WTC11 (cell line): ENCODE measurements around the gene CLK2. TPM values are rescaled to one million over a fixed set of nuclear protein-coding genes. Genes with fewer than 3 reads are reported as not detected.
A peak's percentile ranks its signal among the peaks of the same experiment; 100 is the strongest.

Experiments used
- ATAC-seq: fragments of 200-7000 bp; cut with Tn5 transposase; 2 replicates; pipeline ENCODE4 v1.10.0; 2021; ENCODE audit warnings: mild to moderate bottlenecking, moderate library complexity
- Bru-seq: library from RNA; stranded (reverse); fragments of 400-500 nt; gene quantifications from one replicate; lab custom pipeline; 2021; lab: Mats Ljungman, UMichigan
- CTCF ChIA-PET: fragments of 300-600 bp; sonication (Branson Sonifier 250); formaldehyde crosslinking; loops from one replicate; lab custom pipeline; 2021; ENCODE audit warnings: antibody characterized with exemption; lab: Charles Lee
- POLR2A ChIA-PET: fragments of 350-600 bp; sonication (Branson Sonifier 250); formaldehyde crosslinking; loops from one replicate; lab custom pipeline; 2021; ENCODE audit warnings: antibody characterized with exemption; lab: Charles Lee
- DNase-seq: peaks from one replicate; pipeline ENCODE4 v3.0.0; 2021; ENCODE audit warnings: low spot score
- H3K27ac Mint-ChIP-seq: 2 replicates; pipeline ENCODE4 v1.8.0; 2021; ENCODE audit warnings: mixed read lengths
- H3K27me3 Mint-ChIP-seq: 2 replicates; pipeline ENCODE4 v1.8.0; 2021; ENCODE audit warnings: low read depth, mild to moderate bottlenecking, moderate library complexity, mixed read lengths
- H3K36me3 Mint-ChIP-seq: 2 replicates; pipeline ENCODE4 v1.8.0; 2021; ENCODE audit warnings: mixed read lengths
- H3K4me1 Mint-ChIP-seq: 2 replicates; pipeline ENCODE4 v1.8.0; 2022; ENCODE audit warnings: mixed read lengths
- H3K4me3 Mint-ChIP-seq: 2 replicates; pipeline ENCODE4 v1.8.0; 2021; ENCODE audit warnings: mild to moderate bottlenecking, moderate library complexity, mixed read lengths
- H3K9me3 Mint-ChIP-seq: 2 replicates; pipeline ENCODE4 v1.8.0; 2021; ENCODE audit warnings: mixed read lengths
- CREM ChIP-seq: sonication (generic); formaldehyde crosslinking; IDR thresholded peaks from 2 replicates; pipeline ENCODE4 v1.8.1; 2022; ENCODE audit warnings: mild to moderate bottlenecking, missing genetic modification reagents, moderate library complexity
- ELF4 ChIP-seq: sonication (generic); formaldehyde crosslinking; IDR thresholded peaks from 2 replicates; pipeline ENCODE4 v1.8.1; 2022; ENCODE audit warnings: low read depth, mild to moderate bottlenecking, moderate library complexity, missing genetic modification reagents
- FOXP1 ChIP-seq: sonication (generic); formaldehyde crosslinking; IDR thresholded peaks from 2 replicates; pipeline ENCODE4 v1.8.0; 2022; ENCODE audit warnings: missing genetic modification reagents, mild to moderate bottlenecking, moderate library complexity, borderline replicate concordance
- GABPB1 ChIP-seq: sonication (generic); formaldehyde crosslinking; IDR thresholded peaks from 2 replicates; pipeline ENCODE4 v1.8.1; 2023; ENCODE audit warnings: mild to moderate bottlenecking, missing genetic modification reagents
- IRF2 ChIP-seq: sonication (generic); formaldehyde crosslinking; IDR thresholded peaks from 2 replicates; pipeline ENCODE4 v1.8.0; 2022; ENCODE audit warnings: low read depth, missing genetic modification reagents, borderline replicate concordance
- JUN ChIP-seq: sonication (generic); formaldehyde crosslinking; IDR thresholded peaks from 2 replicates; pipeline ENCODE4 v1.8.0; 2023; ENCODE audit warnings: mild to moderate bottlenecking, missing genetic modification reagents
- MYBL2 ChIP-seq: sonication (generic); formaldehyde crosslinking; IDR thresholded peaks from 2 replicates; pipeline ENCODE4 v1.8.1; 2023; ENCODE audit warnings: mild to moderate bottlenecking, moderate library complexity, missing genetic modification reagents
- NFE2L1 ChIP-seq: sonication (generic); formaldehyde crosslinking; IDR thresholded peaks from 2 replicates; pipeline ENCODE4 v1.8.1; 2023; ENCODE audit warnings: missing genetic modification reagents
- NR1H2 ChIP-seq: sonication (generic); formaldehyde crosslinking; IDR thresholded peaks from 2 replicates; pipeline ENCODE4 v1.9.0; 2021; ENCODE audit warnings: mild to moderate bottlenecking, moderate library complexity, missing genetic modification reagents
- SP1 ChIP-seq: sonication (generic); formaldehyde crosslinking; conservative IDR thresholded peaks from 2 replicates; pipeline ENCODE4 v1.8.1; 2022; ENCODE audit warnings: missing genetic modification reagents
- TEAD4 ChIP-seq: sonication (generic); formaldehyde crosslinking; IDR thresholded peaks from 2 replicates; pipeline ENCODE4 v1.8.0; 2022; ENCODE audit warnings: mild to moderate bottlenecking, missing genetic modification reagents
- TP53 ChIP-seq: sonication (generic); formaldehyde crosslinking; IDR thresholded peaks from 2 replicates; pipeline ENCODE4 v1.8.1; 2023; ENCODE audit warnings: mild to moderate bottlenecking, missing genetic modification reagents
- ZNF232 ChIP-seq: sonication (generic); formaldehyde crosslinking; IDR thresholded peaks from 2 replicates; pipeline ENCODE4 v1.8.0; 2022; ENCODE audit warnings: mild to moderate bottlenecking, missing genetic modification reagents
- ZNF671 ChIP-seq: fragments of 250-450 bp; sonication (Bioruptor Pico); IDR thresholded peaks from 2 replicates; pipeline ENCODE4 v1.8.0; 2021; ENCODE audit warnings: mild to moderate bottlenecking
- long read RNA-seq, 3 experiments: library from RNA in 1 of 3; library from capped mRNA in 1 of 3; library from polyadenylated mRNA in 1 of 3; unstranded in 2 of 3; stranded (forward) in 1 of 3; transcript quantifications; one replicate each; pipeline ENCODE4 v2.0.0, GENCODE V29; 2021
- total RNA-seq: library from RNA; stranded (reverse); gene quantifications from 3 replicates; pipeline ENCODE4 v1.2.3, GENCODE V29; 2021
- TF ChIP-seq, protein P1 (sequence below): sonication (generic); formaldehyde crosslinking; IDR thresholded peaks from 2 replicates; pipeline ENCODE4 v1.8.1; 2023; ENCODE audit warnings: mild to moderate bottlenecking, missing genetic modification reagents, moderate library complexity
- TF ChIP-seq, protein P2 (sequence below): sonication (generic); formaldehyde crosslinking; IDR thresholded peaks from 2 replicates; pipeline ENCODE4 v1.8.0; 2022; ENCODE audit warnings: mild to moderate bottlenecking, missing genetic modification reagents
- TF ChIP-seq, protein P3 (sequence below): sonication (generic); formaldehyde crosslinking; IDR thresholded peaks from 2 replicates; pipeline ENCODE4 v1.8.1; 2022; ENCODE audit warnings: mild to moderate bottlenecking, moderate library complexity, missing genetic modification reagents
- TF ChIP-seq, protein P4 (sequence below): sonication (generic); formaldehyde crosslinking; IDR thresholded peaks from 2 replicates; pipeline ENCODE4 v1.8.0; 2023; ENCODE audit warnings: missing genetic modification reagents, mild to moderate bottlenecking, borderline replicate concordance
- TF ChIP-seq, protein P5 (sequence below): sonication (generic); formaldehyde crosslinking; IDR thresholded peaks from 2 replicates; pipeline ENCODE4 v1.8.0; 2022; ENCODE audit warnings: mild to moderate bottlenecking, missing genetic modification reagents
- TF ChIP-seq, protein P6 (sequence below): sonication (generic); formaldehyde crosslinking; IDR thresholded peaks from 2 replicates; pipeline ENCODE4 v1.8.0; 2022; ENCODE audit warnings: mild to moderate bottlenecking, missing genetic modification reagents
- TF ChIP-seq, protein P7 (sequence below): sonication (generic); formaldehyde crosslinking; IDR thresholded peaks from 2 replicates; pipeline ENCODE4 v1.8.1; 2023; ENCODE audit warnings: mild to moderate bottlenecking, missing genetic modification reagents
- TF ChIP-seq, protein P8 (sequence below): sonication (generic); formaldehyde crosslinking; IDR thresholded peaks from 2 replicates; pipeline ENCODE4 v1.8.1; 2023; ENCODE audit warnings: mild to moderate bottlenecking, missing genetic modification reagents, moderate library complexity

CLK2 gene
- total RNA-seq (68.2 to 74.9 TPM (median 74.4 TPM) in 3 replicates), Bru-seq, nascent RNA (percentile 91 among the genes with signal in this experiment)
- long read RNA-seq, experiment 1, transcript CLK2-201 (13 exons, 2,120 nt): minor isoform, 10 of 260 reads
- long read RNA-seq, experiment 1, transcript CLK2-203 (13 exons, 2,166 nt): major isoform, 78 of 260 reads
- long read RNA-seq, experiment 1, transcript CLK2-202 (13 exons, 1,934 nt): minor isoform, 29 of 260 reads
- long read RNA-seq, experiment 1, transcript CLK2-205 (12 exons, 1,885 nt): minor isoform, 6 of 260 reads
- long read RNA-seq, experiment 1, partial matches to known transcripts: 44 of 260 reads
- long read RNA-seq, experiment 1, other reads (novel, unspliced or antisense): 93 of 260 reads
- long read RNA-seq, experiment 2, transcript CLK2-203 (13 exons, 2,166 nt): major isoform, 8 of 60 reads
- long read RNA-seq, experiment 2, transcript CLK2-202 (13 exons, 1,934 nt): major isoform, 8 of 60 reads
- long read RNA-seq, experiment 2, partial matches to known transcripts: 19 of 60 reads
- long read RNA-seq, experiment 2, other reads (novel, unspliced or antisense): 24 of 60 reads
- long read RNA-seq, experiment 3, partial matches to known transcripts: 23 of 35 reads
- long read RNA-seq, experiment 3, other reads (novel, unspliced or antisense): 7 of 35 reads

DNA sequence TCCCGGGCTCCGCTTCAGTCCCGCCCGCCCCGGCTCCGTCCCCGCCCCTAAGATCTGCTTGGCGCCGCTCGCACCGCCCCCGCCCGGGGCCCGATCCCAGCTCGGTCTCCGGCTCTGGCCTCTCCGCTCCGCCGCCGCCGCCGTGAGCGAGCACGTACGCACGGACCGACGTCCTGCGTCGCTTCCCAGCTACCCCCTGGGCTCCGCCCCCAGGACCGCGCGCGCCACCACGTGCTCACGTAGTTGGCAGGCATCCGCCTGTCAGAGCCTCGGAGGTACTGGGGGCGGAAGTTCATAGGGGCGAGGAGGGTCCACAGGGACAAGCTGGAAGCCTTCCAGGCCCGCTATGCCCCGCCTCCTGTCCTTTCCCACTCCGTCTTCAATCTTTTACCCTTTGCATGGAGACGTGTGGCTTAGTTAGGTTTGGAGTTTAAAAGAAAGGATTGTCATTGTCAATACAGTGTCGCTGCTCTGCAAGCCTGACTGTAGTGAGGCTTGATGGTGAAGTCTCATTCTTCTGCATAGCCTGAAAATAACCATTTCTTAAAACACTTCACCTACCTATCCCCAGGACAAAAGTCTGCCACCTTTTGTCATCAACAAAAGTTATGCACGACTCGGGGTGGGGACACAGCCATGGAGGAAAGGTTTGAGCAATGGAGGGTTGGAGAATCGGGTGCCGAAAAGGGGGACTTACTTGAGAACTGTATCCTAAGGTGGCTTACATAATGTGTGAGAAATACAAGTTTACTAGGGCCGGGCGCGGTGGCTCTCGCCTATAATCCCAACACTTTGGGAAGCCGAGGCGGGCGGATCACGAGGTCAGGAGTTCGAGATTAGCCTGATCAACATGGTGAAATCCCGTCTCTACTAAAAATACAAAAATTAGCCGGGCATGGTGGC is at the start of gene CLK2:
CLK2 (minus strand) TSS at position 162 of the 903 bp plus-strand sequence. CDS start 2,527 bp downstream, outside the sequence.
- Mint-ChIP-seq H3K4me3 (peak within 1 kb of the TSS; percentile 89), H3K27me3 (peaks cover 18% of the 10 kb centered on the region), H3K4me1 (peaks cover 30% of the 10 kb centered on the region), H3K9me3 (no peaks in the 10 kb centered on the region), H3K36me3 (peaks cover 36% of the 10 kb centered on the region), H3K27ac (peak within 1 kb of the TSS; percentile 99)
- POLR2A ChIA-PET: interaction anchor here (0.5 to 2.6 kb wide), 13 partner anchors 10 to 703 kb away, joined by 3 to 13 read pairs (median 4); partner anchors contain the start of genes RUSC1 and SCAMP3
- peak; percentile 79 for ATAC-seq
- DNase-seq: peak; percentile 98
- CTCF ChIA-PET: interaction anchor here (0.5 to 4.1 kb wide), 17 partner anchors 18 to 978 kb away, joined by 3 to 70 read pairs (median 4); partner anchors contain the start of genes ENTREP3, KRTCAP2, MTX1 and RUSC1
- TF ChIP-seq, protein P1, sequence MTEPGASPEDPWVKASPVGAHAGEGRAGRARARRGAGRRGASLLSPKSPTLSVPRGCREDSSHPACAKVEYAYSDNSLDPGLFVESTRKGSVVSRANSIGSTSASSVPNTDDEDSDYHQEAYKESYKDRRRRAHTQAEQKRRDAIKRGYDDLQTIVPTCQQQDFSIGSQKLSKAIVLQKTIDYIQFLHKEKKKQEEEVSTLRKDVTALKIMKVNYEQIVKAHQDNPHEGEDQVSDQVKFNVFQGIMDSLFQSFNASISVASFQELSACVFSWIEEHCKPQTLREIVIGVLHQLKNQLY (CRISPR knock-in tag): no peak
- TF ChIP-seq TEAD4 (CRISPR knock-in tag) (peak; percentile 43; the same call in 1 of the 2 replicates), MYBL2 (CRISPR knock-in tag) (peak; percentile 50; the same call in 1 of the 2 replicates), JUN (CRISPR knock-in tag) (no peak), ZNF671 (CRISPR knock-in tag) (no peak), SP1 (CRISPR knock-in tag) (peak; percentile 99), ELF4 (no peak), TP53 (CRISPR knock-in tag) (no peak), IRF2 (CRISPR knock-in tag) (no peak), GABPB1 (peak; percentile 70), NR1H2 (no peak), ZNF232 (peak; percentile 80; the same call in 1 of the 2 replicates), NFE2L1 (CRISPR knock-in tag) (peak; percentile 12; the same call in 1 of the 2 replicates), FOXP1 (CRISPR knock-in tag) (peak; percentile 67; the same call in 1 of the 2 replicates), CREM (CRISPR knock-in tag) (peak; percentile 53; the same call in 1 of the 2 replicates)
- TF ChIP-seq, protein P2, sequence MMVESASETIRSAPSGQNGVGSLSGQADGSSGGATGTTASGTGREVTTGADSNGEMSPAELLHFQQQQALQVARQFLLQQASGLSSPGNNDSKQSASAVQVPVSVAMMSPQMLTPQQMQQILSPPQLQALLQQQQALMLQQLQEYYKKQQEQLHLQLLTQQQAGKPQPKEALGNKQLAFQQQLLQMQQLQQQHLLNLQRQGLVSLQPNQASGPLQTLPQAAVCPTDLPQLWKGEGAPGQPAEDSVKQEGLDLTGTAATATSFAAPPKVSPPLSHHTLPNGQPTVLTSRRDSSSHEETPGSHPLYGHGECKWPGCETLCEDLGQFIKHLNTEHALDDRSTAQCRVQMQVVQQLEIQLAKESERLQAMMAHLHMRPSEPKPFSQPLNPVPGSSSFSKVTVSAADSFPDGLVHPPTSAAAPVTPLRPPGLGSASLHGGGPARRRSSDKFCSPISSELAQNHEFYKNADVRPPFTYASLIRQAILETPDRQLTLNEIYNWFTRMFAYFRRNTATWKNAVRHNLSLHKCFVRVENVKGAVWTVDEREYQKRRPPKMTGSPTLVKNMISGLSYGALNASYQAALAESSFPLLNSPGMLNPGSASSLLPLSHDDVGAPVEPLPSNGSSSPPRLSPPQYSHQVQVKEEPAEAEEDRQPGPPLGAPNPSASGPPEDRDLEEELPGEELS (CRISPR knock-in tag): peak; percentile 84; the same call in 1 of the 2 replicates
- TF ChIP-seq, protein P3, sequence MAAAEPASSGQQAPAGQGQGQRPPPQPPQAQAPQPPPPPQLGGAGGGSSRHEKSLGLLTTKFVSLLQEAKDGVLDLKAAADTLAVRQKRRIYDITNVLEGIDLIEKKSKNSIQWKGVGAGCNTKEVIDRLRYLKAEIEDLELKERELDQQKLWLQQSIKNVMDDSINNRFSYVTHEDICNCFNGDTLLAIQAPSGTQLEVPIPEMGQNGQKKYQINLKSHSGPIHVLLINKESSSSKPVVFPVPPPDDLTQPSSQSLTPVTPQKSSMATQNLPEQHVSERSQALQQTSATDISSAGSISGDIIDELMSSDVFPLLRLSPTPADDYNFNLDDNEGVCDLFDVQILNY: peak; percentile 87; the same call in 1 of the 2 replicates
- TF ChIP-seq, protein P4, sequence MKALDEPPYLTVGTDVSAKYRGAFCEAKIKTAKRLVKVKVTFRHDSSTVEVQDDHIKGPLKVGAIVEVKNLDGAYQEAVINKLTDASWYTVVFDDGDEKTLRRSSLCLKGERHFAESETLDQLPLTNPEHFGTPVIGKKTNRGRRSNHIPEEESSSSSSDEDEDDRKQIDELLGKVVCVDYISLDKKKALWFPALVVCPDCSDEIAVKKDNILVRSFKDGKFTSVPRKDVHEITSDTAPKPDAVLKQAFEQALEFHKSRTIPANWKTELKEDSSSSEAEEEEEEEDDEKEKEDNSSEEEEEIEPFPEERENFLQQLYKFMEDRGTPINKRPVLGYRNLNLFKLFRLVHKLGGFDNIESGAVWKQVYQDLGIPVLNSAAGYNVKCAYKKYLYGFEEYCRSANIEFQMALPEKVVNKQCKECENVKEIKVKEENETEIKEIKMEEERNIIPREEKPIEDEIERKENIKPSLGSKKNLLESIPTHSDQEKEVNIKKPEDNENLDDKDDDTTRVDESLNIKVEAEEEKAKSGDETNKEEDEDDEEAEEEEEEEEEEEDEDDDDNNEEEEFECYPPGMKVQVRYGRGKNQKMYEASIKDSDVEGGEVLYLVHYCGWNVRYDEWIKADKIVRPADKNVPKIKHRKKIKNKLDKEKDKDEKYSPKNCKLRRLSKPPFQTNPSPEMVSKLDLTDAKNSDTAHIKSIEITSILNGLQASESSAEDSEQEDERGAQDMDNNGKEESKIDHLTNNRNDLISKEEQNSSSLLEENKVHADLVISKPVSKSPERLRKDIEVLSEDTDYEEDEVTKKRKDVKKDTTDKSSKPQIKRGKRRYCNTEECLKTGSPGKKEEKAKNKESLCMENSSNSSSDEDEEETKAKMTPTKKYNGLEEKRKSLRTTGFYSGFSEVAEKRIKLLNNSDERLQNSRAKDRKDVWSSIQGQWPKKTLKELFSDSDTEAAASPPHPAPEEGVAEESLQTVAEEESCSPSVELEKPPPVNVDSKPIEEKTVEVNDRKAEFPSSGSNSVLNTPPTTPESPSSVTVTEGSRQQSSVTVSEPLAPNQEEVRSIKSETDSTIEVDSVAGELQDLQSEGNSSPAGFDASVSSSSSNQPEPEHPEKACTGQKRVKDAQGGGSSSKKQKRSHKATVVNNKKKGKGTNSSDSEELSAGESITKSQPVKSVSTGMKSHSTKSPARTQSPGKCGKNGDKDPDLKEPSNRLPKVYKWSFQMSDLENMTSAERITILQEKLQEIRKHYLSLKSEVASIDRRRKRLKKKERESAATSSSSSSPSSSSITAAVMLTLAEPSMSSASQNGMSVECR (CRISPR knock-in tag): peak; percentile 83; the same call in 1 of the 2 replicates
- TF ChIP-seq, protein P5, sequence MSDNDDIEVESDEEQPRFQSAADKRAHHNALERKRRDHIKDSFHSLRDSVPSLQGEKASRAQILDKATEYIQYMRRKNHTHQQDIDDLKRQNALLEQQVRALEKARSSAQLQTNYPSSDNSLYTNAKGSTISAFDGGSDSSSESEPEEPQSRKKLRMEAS (CRISPR knock-in tag): peak; percentile 98
- TF ChIP-seq, protein P6, sequence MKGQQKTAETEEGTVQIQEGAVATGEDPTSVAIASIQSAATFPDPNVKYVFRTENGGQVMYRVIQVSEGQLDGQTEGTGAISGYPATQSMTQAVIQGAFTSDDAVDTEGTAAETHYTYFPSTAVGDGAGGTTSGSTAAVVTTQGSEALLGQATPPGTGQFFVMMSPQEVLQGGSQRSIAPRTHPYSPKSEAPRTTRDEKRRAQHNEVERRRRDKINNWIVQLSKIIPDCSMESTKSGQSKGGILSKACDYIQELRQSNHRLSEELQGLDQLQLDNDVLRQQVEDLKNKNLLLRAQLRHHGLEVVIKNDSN: peak; percentile 95
- TF ChIP-seq, protein P7, sequence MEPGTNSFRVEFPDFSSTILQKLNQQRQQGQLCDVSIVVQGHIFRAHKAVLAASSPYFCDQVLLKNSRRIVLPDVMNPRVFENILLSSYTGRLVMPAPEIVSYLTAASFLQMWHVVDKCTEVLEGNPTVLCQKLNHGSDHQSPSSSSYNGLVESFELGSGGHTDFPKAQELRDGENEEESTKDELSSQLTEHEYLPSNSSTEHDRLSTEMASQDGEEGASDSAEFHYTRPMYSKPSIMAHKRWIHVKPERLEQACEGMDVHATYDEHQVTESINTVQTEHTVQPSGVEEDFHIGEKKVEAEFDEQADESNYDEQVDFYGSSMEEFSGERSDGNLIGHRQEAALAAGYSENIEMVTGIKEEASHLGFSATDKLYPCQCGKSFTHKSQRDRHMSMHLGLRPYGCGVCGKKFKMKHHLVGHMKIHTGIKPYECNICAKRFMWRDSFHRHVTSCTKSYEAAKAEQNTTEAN (CRISPR knock-in tag): 0 out of 2 replicates have a peak, but pooled peaks have one; percentile 20
- TF ChIP-seq, protein P8, sequence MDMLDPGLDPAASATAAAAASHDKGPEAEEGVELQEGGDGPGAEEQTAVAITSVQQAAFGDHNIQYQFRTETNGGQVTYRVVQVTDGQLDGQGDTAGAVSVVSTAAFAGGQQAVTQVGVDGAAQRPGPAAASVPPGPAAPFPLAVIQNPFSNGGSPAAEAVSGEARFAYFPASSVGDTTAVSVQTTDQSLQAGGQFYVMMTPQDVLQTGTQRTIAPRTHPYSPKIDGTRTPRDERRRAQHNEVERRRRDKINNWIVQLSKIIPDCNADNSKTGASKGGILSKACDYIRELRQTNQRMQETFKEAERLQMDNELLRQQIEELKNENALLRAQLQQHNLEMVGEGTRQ: peak; percentile 95
